HG03139 (cell line): ENCODE measurements around the gene COA1.
"Not testable (repeated sequence)": the region's sequence is repeated elsewhere in the genome, so short reads cannot be mapped to it uniquely, and the experiment has no call there.

Experiments
- ATAC-seq: cut with Tn5 transposase; IDR thresholded peaks from one replicate; pipeline ENCODE4 v1.9.1; 2021; ENCODE audit not compliant: unreplicated experiment

Gene COA1

GRCh38 chr7:43637114-43637806, 92.1 kb downstream of the COA1 start:
- no peak for ATAC-seq

GRCh38 chr7:43636093-43636492, 93.2 kb downstream of the COA1 start:
- ATAC-seq: no peak

- ATAC-seq: no peak
These were observed 94.9 kb downstream of the COA1 start for GRCh38 chr7:43634384-43634783.

- ATAC-seq: no peak
These were observed 96.6 kb downstream of the COA1 start for GRCh38 chr7:43632746-43633145.

GRCh38 chr7:43631559-43631958, 97.8 kb downstream of the COA1 start:
- ATAC-seq: no peak

- no peak for ATAC-seq
These were observed 98.8 kb downstream of the COA1 start for GRCh38 chr7:43630482-43630881.

- no peak for ATAC-seq
These were observed 99.5 kb downstream of the COA1 start for GRCh38 chr7:43629857-43630256.

- ATAC-seq: no peak
These were observed 100.9 kb downstream of the COA1 start for GRCh38 chr7:43628431-43628830.

- not testable (repeated sequence) for ATAC-seq
These were observed 101.5 kb downstream of the COA1 start for GRCh38 chr7:43627798-43628197.

GRCh38 chr7:43626695-43627094, 102.6 kb downstream of the COA1 start:
- no peak for ATAC-seq

- ATAC-seq: no peak
These were observed 103.3 kb downstream of the COA1 start for GRCh38 chr7:43625980-43626379.

GRCh38 chr7:43625453-43625852, 103.9 kb downstream of the COA1 start:
- ATAC-seq: no peak

- no peak for ATAC-seq
These were observed 105.2 kb downstream of the COA1 start for GRCh38 chr7:43624156-43624555.

GRCh38 chr7:43621729-43622448, 107.4 kb downstream of the COA1 start:
- ATAC-seq: no peak

- no peak for ATAC-seq
These were observed 109.9 kb downstream of the COA1 start for GRCh38 chr7:43619213-43620012.

GRCh38 chr7:43618073-43618472, 111.2 kb downstream of the COA1 start:
- no peak for ATAC-seq

- no peak for ATAC-seq
These were observed 112.3 kb downstream of the COA1 start for GRCh38 chr7:43616977-43617376.

- ATAC-seq: no peak
These were observed 113.7 kb downstream of the COA1 start for GRCh38 chr7:43615558-43616145.

GRCh38 chr7:43612599-43613589, 116.4 kb downstream of the COA1 start:
- no peak for ATAC-seq

- no peak for ATAC-seq
These were observed 117.2 kb downstream of the COA1 start for GRCh38 chr7:43612128-43612527.
